Mesenteric fat pad (tissue), 1 donor: ENCODE results near the gene TMEM164. TPM values are rescaled to one million over a fixed set of nuclear protein-coding genes. Genes with fewer than 3 reads are reported as not detected.
"Not testable (repeated sequence)": the region's sequence is repeated elsewhere in the genome, so short reads cannot be mapped to it uniquely, and the experiment has no call there.

ENCODE experiments used
- DNase-seq: peaks from one replicate; pipeline ENCODE4 v3.0.0-alpha.2; 2020; ENCODE audit warnings: low spot score
- total RNA-seq: library from RNA; stranded (reverse); fragmentation: NEBNext Ultra II Directional; extraction: Animal tissue kit (Norgen Biotek cat#: 25700); gene quantifications from one replicate; pipeline ENCODE4 v1.2.1, GENCODE V29; 2021
- donor health status: DM: yes; HTN: yes; CAD: no.

TMEM164 gene
- total RNA-seq, 1 donor from 2014 or later, result 49.7 TPM

DNA sequence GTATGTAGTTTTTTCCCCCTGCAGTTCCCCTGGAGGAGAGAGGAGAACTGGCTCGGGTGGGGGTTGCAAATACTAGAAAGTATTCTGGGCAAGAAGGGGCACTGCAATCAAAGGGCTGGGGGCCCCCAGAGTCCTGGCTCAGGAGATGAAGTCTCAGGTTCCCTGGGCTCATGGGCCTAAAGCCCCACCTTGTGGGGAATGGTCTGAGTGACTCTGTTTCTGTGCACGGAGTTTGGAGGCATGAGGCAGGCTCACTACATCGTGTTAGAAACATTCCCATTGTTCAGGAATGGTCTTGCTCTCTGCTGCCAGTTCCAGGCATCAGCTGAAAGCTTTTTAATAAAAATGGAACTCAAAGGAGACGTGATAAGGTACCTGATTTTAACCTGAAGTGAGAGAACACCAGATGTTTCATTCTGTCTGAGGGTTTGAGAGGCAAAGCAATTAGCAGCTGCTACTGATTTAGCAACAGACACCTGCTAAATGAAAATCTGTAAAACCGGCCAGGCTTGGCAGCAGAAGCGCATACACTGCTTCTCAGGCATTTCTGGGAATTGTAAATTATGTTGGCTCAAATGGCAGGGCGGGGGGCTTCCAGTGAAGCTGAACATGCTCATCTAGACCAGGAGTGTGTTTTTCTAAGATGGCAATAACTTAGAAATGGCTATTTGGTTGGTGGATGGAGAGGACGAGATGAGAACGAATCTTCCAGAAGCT lies 122.7 kb downstream of the TMEM164 start:
- DNase-seq, result no peak

DNA sequence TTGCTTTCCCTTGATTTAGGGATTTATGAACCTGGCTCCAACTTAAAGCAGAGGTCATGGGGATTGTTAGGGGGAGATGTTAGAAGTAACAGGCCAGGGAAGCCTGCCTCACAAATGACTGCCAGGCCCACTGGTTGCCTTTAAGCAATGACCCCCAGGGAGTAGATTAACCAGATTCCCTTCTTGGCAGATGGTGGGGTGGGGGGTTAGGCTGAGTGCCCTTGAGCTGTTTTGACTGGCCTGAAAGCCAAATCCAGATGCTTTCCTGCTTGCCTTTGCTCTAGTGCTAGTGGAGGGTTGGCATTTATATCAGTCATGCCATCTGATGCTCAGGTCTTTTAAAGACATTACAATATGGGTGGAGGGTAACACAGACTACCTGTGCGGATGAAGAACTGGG lies 128.1 kb downstream of the TMEM164 start:
- no peak for DNase-seq

DNA sequence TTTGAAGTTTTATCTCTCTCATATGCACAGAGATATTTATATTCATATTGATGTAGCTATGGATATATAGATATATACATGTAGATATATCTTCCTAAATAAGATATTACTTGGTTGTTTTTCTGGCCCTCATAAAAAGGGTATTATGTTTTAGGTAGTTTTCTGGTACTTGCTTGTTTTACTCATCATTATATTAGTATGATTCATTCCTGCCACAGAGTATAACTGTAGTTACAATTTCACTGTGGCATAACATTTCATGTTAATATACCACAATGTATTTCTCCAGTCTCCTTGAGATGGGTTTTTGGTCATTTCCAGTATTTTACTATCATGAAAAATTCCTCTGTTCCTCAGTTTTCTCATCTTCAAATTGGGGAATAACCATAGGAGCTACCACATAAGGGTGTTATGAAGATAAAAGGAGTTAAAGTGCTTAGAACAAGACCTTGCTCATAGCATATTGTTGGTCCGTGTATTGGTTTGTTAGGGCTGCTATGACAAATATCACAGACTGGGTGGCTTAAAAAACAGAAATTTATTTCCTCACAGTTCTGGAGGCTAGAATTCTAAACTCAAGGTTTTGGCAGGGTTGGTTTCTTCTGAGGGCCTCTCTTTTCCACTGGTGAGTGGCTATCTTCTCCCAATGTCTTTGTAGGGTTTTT lies 129.7 kb downstream of the TMEM164 start:
- no peak for DNase-seq

DNA sequence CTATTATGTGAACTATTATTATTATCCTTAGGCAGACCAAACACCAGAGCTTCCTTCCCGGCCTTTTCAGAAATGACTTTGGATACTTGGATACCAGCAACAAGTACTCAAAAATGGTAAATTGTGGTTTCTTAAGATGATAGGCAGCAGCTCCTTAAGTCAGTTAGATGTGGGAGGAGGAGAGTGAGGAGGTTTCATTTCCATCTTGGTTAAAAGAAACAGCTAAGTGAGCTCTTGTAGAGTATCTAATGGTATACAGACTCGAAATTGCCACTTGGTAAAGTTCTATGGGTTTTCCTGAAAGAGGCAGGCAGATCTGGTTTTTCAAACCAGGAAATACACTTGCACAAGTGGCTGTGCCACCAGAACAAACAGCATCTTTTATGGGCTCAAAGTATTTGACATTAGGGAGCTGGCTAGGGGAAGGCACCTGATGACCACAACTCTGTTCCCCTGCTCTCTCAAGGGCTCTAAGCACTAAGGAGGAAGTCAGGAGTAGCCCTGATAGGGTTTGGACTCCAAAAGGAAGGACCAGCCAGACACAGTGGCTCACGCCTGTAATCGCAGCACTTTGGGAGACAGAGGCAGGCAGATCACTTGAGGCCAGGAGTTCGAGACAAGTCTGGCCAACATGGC lies 130.9 kb downstream of the TMEM164 start:
- no peak for DNase-seq

DNA sequence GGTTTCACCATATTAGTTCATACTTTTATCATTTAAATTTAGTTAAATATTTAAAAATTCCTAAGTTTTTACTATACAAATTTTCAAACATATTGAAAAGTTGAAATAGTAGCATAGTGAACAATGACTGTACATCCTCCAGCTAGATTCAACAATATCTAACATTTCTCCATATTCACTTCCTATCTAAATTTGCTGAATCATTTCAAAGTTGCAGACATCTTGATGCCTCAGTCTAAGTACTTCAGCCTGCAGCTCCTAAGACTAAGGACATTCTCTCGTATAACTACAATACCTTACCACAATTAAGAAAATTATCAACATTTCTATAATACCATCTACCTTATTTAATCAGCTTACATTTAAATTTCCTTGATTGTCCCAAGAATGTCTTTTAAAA lies 132.7 kb downstream of the TMEM164 start:
- no peak for DNase-seq

DNA sequence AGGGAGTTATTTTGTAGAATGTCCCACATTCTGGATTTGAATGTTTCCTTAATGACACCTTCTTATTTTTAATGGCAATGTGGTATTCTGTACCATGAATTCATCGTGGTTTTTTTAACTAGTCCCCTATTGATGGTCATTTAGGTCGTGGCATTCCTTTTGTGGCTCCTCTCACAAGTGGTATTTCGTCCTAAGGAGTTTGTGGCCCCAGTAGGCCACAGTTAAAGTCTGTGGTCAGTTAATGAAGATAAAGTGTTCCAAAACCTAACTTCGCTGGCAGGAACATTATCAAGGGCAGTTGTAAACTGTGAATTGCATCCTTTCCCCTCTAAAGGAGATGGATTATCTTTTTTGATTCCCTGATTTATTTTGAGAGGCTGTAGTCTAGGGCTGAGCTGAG lies 133.2 kb downstream of the TMEM164 start:
- no peak for DNase-seq

DNA sequence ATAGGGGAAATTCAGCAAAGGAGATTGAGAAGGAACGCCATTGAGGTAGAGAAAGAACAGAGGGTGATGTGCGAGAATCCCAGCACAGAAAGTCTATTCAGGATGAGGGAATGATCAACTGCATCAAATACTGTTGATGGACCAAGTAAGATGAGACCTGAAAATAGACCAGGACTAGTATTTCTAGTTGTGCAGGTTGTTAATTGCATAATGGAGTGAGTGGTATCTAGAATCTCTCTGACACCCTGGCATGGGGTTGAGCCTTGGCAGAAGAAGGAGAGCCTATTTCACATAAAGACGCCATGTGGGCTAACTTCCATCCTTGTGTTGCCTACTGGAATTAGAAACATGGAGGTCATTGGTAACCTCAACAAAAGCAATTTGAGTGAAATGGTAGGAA lies 135.6 kb downstream of the TMEM164 start:
- no peak for DNase-seq

DNA sequence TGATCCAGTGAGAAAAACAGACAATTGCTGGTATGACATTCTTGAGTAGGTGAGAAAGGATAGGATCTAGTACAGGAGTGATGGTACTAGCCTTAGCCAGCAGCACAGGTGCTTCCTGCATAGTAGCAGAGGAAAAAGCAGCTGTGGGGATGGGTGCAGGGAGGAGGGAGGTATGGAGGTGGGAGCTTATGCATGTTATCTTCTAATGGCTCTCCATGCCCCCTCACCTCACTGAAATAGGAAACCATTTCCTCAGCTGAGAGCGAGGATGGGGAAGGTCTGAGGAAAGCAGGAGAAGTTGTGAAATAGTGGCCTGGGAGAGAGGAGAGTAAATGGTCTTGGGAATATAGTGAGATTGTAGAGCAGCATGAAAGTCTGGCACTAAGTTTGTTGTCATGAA lies 136.3 kb downstream of the TMEM164 start:
- DNase-seq, result no peak

DNA sequence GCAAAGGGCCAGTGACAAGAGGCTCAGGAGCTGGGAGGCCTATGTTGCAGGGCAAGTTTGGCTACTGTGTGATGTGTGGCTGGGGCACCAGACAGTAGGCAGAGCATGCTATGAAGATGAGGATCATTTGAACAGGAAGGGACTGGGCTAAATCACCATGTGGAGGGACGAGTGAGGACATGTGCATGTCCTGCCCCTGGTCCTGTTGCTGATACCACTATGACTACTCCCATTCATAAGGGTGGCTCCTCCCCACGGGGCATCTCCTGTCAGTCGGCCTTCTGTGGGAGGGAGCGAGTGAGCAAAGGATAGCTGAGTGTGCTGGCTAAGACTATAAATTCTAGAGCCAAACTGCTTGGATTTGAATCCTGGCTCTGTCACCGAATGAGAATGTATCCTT lies 139.2 kb downstream of the TMEM164 start:
- DNase-seq, result no peak

DNA sequence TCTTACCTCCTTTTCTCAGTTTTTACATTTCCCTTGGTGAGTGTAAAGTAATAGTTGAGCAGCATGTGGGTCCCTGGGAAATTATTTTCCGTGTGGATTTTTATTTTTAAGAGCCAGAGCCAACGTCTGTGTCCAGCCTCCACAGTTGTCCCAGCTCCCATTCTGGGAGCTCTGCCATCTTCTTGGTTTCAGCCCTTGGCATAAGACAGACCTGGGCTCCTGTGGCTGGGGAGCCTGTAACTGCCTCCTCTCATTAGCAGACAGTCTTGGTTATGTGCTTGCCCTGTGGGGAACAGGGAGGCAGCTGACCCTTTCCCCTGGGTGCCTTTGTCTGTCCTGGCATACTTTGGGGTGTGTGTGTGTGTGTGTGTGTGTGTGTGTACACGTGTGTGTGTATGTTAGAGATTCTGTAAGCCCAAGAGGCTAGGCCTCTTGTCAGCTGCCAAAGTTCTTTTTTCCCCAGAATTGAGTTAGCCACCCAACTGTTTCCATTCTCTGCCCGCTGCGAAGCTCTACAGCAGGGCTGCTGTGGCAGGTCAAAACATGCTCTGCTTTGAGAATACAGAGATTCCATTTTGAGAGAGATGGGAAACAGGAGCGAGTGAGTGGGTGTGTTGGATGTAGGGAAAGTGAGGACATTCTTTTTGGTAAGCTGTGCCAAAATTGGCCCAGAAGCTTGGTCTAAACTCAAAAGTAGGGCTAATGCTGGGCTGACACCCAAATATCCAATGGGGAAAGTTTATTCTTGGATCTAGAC lies 140.7 kb downstream of the TMEM164 start:
- DNase-seq, result no peak

DNA sequence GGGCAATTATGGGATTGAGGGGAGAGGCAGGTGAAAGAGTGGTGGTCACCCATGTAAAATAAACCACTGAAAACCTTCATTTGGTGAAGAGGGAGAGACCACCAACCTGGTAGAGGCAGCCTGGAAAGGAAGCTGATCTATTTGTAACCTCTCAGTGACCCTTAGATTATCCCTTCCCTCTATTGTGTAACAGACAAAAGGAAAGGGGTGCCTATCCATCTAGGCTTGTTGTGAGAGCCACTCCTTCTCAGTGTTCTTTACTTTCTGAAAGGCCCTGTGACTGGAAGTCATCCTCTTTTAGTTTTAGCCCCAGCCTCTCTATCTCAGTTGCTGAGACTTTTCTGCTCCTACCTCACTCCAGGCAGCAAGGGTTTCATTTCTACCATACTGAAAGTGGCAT lies 142.4 kb downstream of the TMEM164 start:
- DNase-seq, result no peak

DNA sequence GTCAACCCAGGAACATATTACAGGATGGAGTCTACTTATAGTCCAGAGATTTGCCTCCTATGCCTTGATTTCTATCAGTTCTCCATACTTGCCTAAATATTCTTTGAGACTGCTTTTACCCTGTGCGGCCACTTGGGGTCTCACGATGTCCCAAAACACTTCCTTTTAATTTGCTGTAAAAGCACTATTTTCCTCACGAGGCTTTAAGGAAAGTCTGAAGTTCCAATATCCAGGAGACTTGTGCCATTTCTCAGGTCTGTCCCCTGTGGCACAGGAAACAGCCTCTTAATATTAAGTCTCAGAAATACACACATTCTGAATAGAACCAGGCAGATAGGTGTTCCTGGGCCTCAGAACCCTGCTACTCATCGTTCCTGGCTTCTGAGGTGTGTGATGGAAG lies 142.9 kb downstream of the TMEM164 start:
- no peak for DNase-seq

DNA sequence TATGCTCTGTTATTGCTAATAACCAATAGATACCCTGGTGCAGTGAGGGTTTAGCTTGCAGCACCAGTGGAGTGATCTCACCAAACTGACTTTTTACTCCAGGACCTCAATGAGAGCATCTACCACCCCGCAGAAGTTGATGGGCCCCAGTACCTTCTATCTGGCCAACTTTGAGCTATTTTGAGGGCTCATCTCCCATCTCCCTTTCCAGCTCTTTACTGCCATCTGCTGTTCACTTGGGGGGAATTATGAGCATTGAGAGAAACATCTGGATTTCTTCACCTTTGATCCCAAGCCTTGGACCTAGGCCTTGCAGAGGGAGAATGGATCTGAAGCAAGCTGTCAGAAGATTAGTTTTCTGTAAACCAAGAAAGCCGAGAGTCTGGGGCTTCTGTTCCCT lies 143.6 kb downstream of the TMEM164 start:
- no peak for DNase-seq

DNA sequence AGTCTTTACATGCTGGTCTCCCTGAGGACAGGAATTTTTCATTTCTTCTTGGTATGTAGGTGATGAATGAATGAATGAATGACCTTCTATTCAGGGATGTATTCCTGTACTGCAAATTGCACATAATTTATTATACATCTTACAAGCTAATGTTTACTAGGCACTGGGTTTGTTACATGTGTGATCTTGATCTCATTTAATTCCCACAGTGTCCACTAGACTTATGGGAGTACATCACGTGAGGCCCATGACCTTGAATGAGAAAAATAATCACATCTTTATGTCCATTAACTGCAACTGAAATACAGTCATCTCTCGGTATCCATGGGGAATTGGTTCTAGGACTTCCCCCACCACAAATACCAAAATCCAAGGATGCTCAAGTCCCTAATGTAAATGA lies 150.3 kb downstream of the TMEM164 start:
- no peak for DNase-seq

DNA sequence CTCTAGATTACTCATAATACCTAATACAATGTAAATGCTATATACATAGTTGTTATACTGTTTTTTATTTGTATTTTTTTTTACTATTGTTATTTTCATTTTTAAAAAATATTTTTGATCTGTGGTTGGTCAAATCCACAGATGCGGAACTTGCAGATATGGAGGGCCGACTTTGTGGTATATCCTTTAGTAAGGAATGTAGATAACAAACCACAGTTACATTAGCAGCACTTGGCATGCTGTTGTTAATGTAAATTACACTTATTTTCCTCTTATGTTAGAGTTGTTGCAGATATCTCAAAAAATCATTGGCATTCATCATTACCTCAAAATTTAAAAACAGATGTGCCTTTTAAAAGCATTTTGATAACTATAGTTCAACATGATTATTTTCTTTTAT lies 151.0 kb downstream of the TMEM164 start:
- DNase-seq, result no peak

DNA sequence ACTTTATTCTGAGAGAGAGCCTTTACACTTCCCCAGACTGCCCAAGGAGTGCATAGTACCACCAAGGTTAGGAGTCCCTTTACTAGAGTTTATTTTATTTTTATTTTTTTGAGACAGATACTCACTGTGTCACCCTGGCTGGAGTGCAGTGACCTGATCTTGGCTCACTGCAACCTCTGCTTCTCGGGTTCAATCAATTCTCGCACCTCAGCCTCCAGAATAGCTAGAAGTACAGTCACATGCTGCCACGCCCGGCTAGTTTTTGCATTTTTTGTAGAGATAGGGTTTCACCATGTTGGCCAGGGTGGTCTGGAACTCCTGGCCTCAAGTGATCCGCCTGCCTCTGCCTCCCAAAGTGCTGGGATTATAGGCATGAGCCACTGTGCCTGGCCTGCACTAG lies 151.4 kb downstream of the TMEM164 start:
- not testable (repeated sequence) for DNase-seq

DNA sequence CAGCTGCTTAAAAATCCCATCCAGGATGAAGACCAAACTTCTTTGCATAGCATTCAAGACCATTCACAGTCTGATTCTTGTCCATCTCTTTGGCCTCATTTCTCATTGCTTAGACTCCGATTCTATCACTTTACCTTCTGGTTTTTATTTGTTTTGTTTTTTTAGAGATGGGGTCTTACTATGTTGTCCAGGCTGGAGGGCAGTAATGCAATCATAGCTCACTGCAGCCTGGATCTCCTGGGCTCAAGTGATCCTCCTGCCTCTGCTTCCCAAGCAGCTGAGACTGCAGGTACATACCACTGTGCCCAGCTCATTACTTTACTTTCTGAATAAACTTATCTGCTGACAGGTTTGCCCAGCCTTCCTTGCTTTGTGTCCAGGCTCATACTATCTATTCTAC lies 152.8 kb downstream of the TMEM164 start:
- no peak for DNase-seq

DNA sequence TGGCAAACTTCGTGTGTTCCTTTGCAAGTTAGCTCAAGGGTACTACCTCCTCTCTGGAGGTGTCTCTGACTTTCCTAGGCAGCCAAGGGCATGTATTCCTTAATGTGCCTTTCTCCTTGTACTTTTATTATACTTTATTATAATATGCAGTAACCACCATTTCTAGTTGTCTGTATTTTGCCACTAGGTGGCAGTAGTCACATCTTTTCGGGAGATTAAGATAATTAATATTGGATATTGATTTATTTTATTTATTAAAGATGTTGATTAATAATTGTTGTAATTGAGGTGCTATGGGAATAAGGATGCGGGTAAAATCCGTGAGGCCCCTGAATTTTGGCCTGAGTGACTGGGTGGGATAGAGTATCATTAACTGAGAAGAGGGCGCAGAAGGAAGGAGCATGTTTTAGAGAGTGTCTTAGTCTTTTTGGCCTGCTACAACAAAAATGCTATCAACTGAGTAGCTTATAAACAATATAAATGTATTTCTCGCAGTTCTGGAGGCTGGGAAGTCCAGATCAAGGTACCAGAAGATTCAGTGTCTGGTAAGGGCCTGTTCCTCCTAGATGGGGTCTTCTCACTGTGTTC lies 153.3 kb downstream of the TMEM164 start:
- DNase-seq, result no peak

DNA sequence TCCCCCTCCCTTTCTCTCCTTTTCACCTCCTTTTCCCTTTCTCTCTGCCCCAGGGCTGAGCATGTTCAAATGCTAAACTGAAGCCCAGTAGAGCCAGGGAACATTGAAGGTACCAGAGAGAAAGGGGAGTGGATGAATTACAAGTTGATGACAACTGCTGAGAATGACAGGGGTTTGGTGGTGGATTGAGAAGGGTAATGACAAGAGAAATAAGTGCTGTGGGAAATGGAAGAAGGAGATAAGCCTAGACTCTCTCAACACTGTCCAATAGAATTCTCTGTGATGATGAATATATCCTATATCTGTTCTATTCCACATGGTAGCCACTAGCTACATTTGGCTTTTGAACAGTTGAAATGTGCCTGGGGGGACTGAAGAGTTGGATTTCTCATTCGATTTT lies 154.5 kb downstream of the TMEM164 start:
- DNase-seq, result no peak

DNA sequence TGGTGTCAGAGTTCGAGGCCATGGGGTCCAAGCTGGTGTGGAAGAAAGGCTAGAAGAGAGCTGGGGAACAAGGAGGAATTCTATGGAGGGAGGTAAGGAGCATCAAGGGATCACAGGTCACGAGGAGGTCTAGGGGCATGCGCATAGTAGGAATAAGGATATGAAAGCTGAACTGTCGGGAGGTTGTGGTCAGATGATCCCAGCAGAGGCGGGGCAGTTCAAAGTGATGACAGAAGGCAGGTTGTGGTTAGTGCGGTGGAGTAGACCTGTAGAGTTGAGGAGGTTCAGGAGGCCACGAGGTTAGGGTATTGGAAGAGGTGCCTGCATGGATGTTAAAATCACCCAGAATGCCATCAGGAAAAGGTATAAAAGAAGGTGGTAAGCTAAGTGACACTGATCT lies 156.3 kb downstream of the TMEM164 start:
- no peak for DNase-seq

DNA sequence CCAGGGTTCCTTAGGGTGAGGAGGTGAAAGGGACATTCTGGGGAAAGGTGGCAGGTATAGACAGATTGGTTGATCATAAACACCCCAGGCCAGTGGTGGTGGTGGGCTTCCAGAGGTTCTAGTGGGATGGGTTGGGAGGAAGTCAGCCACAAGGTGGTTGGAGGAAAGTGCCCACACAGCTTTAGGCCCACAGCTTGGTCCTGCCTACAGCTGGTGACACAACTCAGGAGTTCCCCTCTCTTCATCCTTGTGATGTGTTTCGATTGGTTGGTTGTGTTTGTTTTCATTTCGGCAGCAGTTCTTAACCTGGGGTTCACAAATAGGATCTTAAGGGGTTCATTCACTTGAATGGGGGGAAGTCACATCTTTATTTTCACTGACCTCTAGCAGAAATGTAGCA lies 157.0 kb downstream of the TMEM164 start:
- DNase-seq, result no peak

DNA sequence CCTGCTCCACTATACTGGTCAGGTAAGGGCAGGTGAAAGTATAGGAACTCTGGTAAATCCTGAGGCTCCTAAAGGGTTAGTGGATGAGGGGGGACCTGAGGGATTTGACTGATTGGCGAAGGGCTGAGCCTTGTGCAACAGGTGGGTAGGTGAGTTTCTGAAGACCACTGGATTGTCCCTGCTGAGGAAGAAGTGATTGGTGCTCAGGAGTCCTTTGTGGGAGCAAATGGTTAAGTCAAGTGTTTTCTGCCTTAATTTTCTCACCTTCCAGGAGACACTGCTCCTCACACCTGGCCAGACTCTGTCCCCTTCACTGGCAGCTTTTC lies 158.4 kb downstream of the TMEM164 start:
- DNase-seq, result no peak
